Esophagus muscularis mucosa (tissue), 4 donors: ENCODE data around the gene BNIP3. TPM values are rescaled to one million over a fixed set of nuclear protein-coding genes. Genes with fewer than 3 reads are reported as not detected.

Experiments
- DNase-seq: peaks from one replicate; pipeline ENCODE4 v3.0.0-alpha.2; 2017; ENCODE audit errors: extremely low spot score
- H3K27ac ChIP-seq, 4 donors: fragments of 200-600 bp; sonication (generic); replicated peaks in 1 of 4; 1 replicate in 3 of 4; 2 replicates in 1 of 4; pipeline ENCODE4 v1.5.1; 2016 to 2019; ENCODE audit warnings: mild to moderate bottlenecking in 1 of 4
- H3K27me3 ChIP-seq, 4 donors: fragments of 200-600 bp; sonication (generic); one replicate each; pipeline versions ENCODE4 v1.5.1 to v1.6.0; 2016 to 2019
- H3K36me3 ChIP-seq, 4 donors: fragments of 200-600 bp; sonication (generic); one replicate each; pipeline ENCODE4 v1.5.1; 2016 to 2019
- H3K4me1 ChIP-seq, 4 donors: fragments of 200-600 bp; sonication (generic); one replicate each; pipeline ENCODE4 v1.5.1; 2016 to 2019
- H3K4me3 ChIP-seq, 4 donors: fragments of 200-600 bp; sonication (generic); 1 replicate in 2 of 4; 2 replicates in 2 of 4; pipeline ENCODE4 v1.5.1; 2016 to 2019; ENCODE audit warnings: mild to moderate bottlenecking in 4 of 4, moderate library complexity in 1 of 4
- H3K9me3 ChIP-seq, 4 donors: fragments of 200-600 bp; sonication (generic); 1 replicate in 3 of 4; 2 replicates in 1 of 4; pipeline ENCODE4 v1.5.1; 2016 to 2019
- CTCF ChIP-seq, 3 experiments: fragments of 200-600 bp in 2 of 3; fragments of 450-650 bp in 1 of 3; sonication (generic) in 2 of 3; IDR thresholded peaks; one replicate each; pipeline ENCODE4 v1.5.1; 2017 to 2019; ENCODE audit warnings: antibody characterized with exemption in 3 of 3, mild to moderate bottlenecking in 2 of 3, moderate library complexity in 1 of 3
- EP300 ChIP-seq: sonication (generic); formaldehyde crosslinking; IDR thresholded peaks from one replicate; pipeline ENCODE4 v1.6.1; 2017; ENCODE audit warnings: antibody characterized with exemption
- POLR2A ChIP-seq: fragments of 450-650 bp; IDR thresholded peaks from one replicate; pipeline ENCODE4 v1.6.1; 2017; ENCODE audit warnings: antibody characterized with exemption, moderate library complexity, mild to moderate bottlenecking, low read depth
- POLR2AphosphoS5 ChIP-seq, 2 donors: sonication (generic); formaldehyde crosslinking; IDR thresholded peaks; one replicate each; pipeline ENCODE4 v1.6.1; 2017; ENCODE audit warnings: antibody characterized with exemption in 2 of 2
- WGBS: methylation state at CpG from one replicate; pipeline ENCODE4 v1.1.5; 2018; 5-methylcytosine and 5-hydroxymethylcytosine counted together
- intact Hi-C: fragments of 100-400 bp; cut with DNase I; formaldehyde crosslinking; loops from one replicate; pipeline ENCODE4 v1.15.1; 2023
- total RNA-seq, 4 donors: library from RNA; depleted of rRNA; stranded (reverse); fragments of >200 nt; gene quantifications; one replicate each; pipeline versions ENCODE4 v1.1.0 to v1.2.1, GENCODE V29; 2016

Gene BNIP3
- 10 to 100 TPM; 51.4 to 68.9 (median 62.6) TPM for total RNA-seq

GRCh38 chr10:131981429-131982184 is at the start of gene BNIP3:
BNIP3 (minus strand) TSS chr10:131981923; CDS start chr10:131981806, 117 bp downstream.
- Histone ChIP-seq H3K4me3 (peak within 1 kb of the TSS; percentile 81 to 99 (median 90)), H3K9me3 (no peaks in the 10 kb centered on the region), H3K4me1 (peaks cover 35 to 46% (median 40%) of the 10 kb centered on the region in 4 donors), H3K27me3 (no peaks in the 10 kb centered on the region), H3K27ac (peak within 1 kb of the TSS; percentile 83 to 87 (median 86)), H3K36me3 (no peaks in the 10 kb centered on the region)
- TF ChIP-seq POLR2A: peak; percentile 90
- no peak for TF ChIP-seq EP300
- TF ChIP-seq POLR2AphosphoS5 (IDR thresholded peaks at IDR 0.05): peak; percentile 90 to 96
- peak in 1 of 3 experiments; percentile 26 for TF ChIP-seq CTCF (IDR thresholded peaks at IDR 0.05)
- peak; percentile 96 for DNase-seq
- intact Hi-C loops: loop anchor here (5.0 kb wide), 3 partner anchors 41 to 326 kb away; partner anchors contain the start of genes PPP2R2D and STK32C
- WGBS: 7% methylated on average over 3 of the region's 100 CpGs

- no peaks in the 10 kb centered on the region for H3K36me3 ChIP-seq
- H3K9me3 ChIP-seq: no peaks in the 10 kb centered on the region
- peaks cover under 1 to 7% (median 5%) of the 10 kb centered on the region in 4 donors for H3K4me1 ChIP-seq
- intact Hi-C loops: no loop called here
- DNase-seq: no peak
- peaks cover 0 to 83% (median 2%) of the 10 kb centered on the region in 4 donors for H3K27me3 ChIP-seq
- no peak overlapping the region for H3K4me3 ChIP-seq
- WGBS: 79% methylated on average over 12 of the region's 12 CpGs
- no peak overlapping the region for H3K27ac ChIP-seq
- TF ChIP-seq EP300 (no peak), POLR2A (no peak), CTCF (IDR thresholded peaks at IDR 0.05) (no peak), POLR2AphosphoS5 (IDR thresholded peaks at IDR 0.05) (no peak)
These were observed 49.3 kb upstream of the BNIP3 start for GRCh38 chr10:132030898-132031463.

GRCh38 chr10:132028706-132029105 is 47.0 kb upstream of the BNIP3 start:
- Histone ChIP-seq H3K9me3 (no peaks in the 10 kb centered on the region), H3K4me1 (peaks cover 0 to 3% (median 2%) of the 10 kb centered on the region in 4 donors), H3K36me3 (no peaks in the 10 kb centered on the region), H3K4me3 (no peak overlapping the region), H3K27me3 (peaks cover 0 to 89% (median 2%) of the 10 kb centered on the region in 4 donors), H3K27ac (no peak overlapping the region)
- no peak for TF ChIP-seq CTCF (IDR thresholded peaks at IDR 0.05)
- no peak for TF ChIP-seq POLR2A
- no peak for TF ChIP-seq EP300
- no peak for TF ChIP-seq POLR2AphosphoS5 (IDR thresholded peaks at IDR 0.05)
- DNase-seq: no peak
- 61% methylated on average over 6 of the region's 6 CpGs for WGBS
- intact Hi-C loops: no loop called here

- peaks cover 0 to 84% (median 2%) of the 10 kb centered on the region in 4 donors for H3K27me3 ChIP-seq
- TF ChIP-seq POLR2A (no peak), EP300 (no peak), CTCF (IDR thresholded peaks at IDR 0.05) (no peak), POLR2AphosphoS5 (IDR thresholded peaks at IDR 0.05) (no peak)
- WGBS: 76% methylated on average over 3 of the region's 3 CpGs
- H3K4me3 ChIP-seq: no peak overlapping the region
- H3K4me1 ChIP-seq: peaks cover 6 to 12% (median 10%) of the 10 kb centered on the region in 4 donors
- DNase-seq: no peak
- H3K36me3 ChIP-seq: no peaks in the 10 kb centered on the region
- no peak overlapping the region for H3K27ac ChIP-seq
- no peaks in the 10 kb centered on the region for H3K9me3 ChIP-seq
- intact Hi-C loops: no loop called here
These were observed 45.8 kb upstream of the BNIP3 start for GRCh38 chr10:132027423-132027983.
